GM21390 (cell line): Measurements from ENCODE around the gene CAMK2G.

Source experiments
- ATAC-seq: cut with Tn5 transposase; IDR thresholded peaks from one replicate; pipeline ENCODE4 v1.9.1; 2021; ENCODE audit not compliant: unreplicated experiment

The CAMK2G gene

DNA sequence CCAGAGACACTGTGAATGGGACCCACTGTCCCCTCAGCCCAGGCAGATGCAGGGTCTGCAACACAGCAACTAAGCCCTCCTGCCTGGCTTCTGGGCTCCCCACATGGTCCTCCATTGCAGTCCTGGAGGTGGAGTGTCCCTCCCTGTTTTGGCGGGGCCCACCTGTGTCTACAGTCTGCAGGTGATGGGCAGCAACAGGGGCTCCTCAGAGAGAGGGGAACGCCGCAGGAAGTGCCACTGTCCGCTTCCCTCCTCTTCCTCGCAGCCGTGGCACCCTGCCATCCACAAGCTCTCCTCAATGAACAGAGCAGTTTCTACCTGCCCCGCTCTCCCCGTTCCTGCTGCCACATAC lies 9.3 kb downstream of the CAMK2G start:
- no peak for ATAC-seq

GRCh38 chr10:73864229-73864628 lies 10.1 kb downstream of the CAMK2G start:
- ATAC-seq, result no peak

- no peak for ATAC-seq
Observed at GRCh38 chr10:73863039-73863817, 11.1 kb downstream of the CAMK2G start.

- ATAC-seq, result no peak
Observed at GRCh38 chr10:73862011-73862410, 12.3 kb downstream of the CAMK2G start.

DNA sequence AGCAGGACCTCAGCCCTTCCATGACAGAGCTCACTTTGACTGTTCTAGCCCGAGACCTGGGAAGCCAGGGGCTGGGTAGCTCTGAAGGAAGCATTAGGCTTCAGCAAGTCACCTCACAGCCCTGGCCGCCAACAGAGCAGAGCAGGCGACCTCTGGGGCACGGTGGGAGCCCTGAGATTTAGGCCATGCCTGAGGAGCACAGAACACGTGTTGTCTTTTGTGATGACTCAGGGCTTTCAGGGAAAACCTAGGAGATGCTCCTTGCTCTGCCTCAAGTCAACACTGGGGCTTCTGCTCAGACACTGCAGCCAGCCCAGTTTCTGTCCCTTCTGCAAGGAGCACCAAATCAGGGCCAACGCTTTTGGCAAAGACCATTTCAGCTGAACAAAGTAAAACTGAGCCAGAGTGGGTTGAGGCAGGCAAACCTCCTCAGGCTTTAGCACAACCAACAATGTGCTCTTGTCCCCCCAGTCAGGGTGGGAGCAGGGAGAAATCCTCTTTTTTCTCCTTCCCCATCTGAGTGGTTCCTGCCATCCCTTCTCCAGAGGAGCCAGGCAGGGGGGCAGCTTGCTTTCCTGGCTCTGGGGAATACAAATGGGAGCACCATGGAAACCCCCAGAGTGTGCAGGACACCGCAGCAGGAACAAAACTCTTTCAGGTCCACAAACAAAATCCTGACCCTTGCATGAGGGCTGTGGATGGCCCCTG lies 14.4 kb downstream of the CAMK2G start:
- no peak for ATAC-seq

DNA sequence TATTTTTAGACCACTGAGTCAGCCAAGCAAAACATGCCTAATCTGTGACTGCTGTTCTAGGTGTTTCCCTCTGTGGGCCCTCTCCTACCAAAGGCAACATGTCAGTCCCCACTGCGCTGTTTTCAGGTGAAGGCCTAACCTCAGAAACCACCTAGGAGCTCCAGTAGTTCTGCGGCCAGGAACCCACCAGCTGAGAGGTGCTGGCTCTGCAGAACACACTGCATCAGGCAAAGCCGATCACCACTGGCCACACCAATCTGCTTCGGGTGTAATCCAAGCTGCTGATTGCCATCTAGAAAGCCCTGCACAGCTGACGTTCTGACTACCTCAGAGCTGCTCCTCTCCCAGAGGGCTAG lies 14.9 kb downstream of the CAMK2G start:
- no peak for ATAC-seq

DNA sequence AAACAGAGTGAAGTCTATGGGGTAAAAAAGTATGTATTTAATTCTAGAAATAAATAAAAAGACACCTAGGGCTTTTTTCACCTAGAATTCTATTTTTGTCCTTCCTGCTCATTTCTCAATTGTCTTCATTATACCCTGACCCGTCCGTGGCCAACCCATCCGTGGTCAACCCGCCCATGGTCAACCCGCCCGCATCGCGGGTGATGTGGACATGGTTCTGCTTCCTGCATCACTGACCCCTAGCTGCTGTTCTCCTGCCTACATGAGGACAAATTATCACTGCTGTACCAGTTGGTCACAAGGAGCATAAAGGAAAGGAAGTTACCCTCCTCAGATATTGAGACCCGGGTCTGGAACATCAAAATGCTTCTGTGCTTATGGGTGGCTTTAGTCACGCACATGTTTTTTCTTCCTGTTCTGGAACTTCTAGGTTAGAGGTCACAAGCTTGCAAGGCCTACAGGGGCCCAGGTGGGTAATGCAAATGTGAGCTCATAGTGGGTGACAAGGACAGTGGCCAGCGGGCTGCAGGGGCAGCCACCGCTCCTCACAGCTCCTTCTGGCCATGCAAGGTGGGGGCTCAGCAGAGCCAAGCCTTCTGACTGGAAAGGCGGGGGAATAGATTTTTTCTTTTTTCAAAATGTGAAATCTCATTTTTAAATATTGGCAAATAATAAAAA lies 15.5 kb downstream of the CAMK2G start:
- no peak for ATAC-seq

DNA sequence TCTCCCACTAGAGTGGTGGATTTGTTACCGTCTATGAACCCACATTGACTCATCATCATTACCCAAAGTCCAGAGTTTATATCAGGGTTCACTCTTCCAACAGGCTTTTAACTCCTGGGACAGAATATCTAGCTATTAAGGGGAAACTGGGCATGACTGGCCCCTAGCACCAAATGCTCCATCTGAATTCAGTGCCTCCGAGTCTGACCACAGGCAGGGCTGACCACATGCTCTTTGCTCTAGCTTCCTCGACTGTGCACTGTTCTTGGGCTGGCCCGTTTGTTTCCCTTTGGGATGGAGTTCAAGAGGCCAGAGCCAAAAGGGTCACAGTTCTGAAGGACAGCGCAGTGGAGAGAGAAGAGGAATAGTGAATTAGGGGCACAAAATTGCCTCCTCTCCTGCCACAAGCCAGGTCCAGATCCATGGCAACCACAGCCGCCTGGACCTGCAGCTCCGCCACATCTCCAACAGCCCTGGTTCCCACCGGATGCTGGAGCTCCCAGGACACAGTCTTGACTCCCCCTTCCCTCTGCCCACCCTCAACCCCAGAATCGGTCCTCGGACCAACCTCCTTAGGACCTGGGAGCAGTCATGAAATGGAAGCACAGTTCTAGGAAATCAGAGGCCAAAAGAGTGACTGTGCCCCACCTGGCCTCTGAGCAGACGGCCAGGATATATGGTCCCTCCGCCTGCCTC lies 16.2 kb downstream of the CAMK2G start:
- ATAC-seq, result no peak

DNA sequence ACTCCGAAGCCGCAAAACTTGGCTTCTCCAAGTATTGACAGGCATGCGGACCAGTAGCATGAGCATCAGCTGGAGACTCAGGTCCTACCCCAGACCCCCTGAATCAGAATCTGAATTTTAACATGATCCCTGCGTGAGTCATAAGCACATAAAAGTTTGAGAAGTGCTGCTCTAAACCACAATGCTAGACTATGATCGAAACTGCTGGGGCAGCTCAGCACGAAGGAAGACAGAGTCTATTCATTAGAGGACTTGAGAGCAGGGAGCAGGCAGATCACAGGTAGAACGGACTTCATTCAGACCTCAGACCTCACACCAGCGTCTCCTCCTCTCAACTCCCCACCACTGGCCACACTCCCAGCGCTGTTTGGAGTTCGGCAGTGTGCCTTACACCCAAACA lies 16.9 kb downstream of the CAMK2G start:
- ATAC-seq, result no peak

GRCh38 chr10:73856261-73856660 lies 18.1 kb downstream of the CAMK2G start:
- ATAC-seq, result no peak

DNA sequence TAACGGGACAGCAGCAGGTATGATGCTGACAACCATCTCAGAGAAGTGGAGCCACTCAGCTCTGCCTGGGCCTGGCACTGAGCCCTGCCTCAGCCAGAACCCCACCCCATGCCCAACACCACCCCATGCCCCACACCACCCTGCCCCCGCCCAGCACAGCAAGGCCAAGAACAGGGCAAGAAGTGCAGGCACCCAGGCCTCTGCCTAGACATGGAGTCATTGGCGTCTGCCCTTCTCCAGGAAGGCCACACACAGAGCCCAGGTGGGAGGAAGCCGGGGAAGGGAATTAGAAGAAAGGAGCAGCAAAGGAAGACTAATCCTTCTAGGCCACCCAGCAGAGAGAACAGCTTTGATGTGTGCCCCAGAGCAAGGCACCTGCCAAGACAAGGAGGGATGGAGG lies 18.9 kb downstream of the CAMK2G start:
- no peak for ATAC-seq

DNA sequence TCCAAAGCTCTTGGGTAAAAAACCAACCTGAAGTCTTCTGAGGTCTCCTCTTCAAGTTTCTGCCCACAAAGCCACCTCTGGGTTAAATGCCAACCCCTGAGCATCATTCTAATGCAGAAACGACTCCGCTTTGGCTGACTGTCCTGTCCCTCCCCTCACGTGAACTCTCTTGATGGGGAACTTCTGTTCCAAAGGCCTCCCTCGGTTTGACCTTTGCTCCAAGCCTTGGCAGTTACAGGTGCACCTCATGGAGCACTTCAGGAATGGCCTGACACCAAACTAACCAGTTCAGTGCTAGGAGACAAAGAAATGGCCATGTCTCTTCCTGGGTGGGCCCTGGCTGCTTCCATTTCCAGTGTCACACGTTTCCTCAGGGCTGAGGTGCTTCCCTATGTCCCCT lies 20.0 kb downstream of the CAMK2G start:
- no peak for ATAC-seq

- no peak for ATAC-seq
Observed at GRCh38 chr10:73853196-73853595, 21.2 kb downstream of the CAMK2G start.

GRCh38 chr10:73850863-73851461 lies 23.4 kb downstream of the CAMK2G start:
- no peak for ATAC-seq

DNA sequence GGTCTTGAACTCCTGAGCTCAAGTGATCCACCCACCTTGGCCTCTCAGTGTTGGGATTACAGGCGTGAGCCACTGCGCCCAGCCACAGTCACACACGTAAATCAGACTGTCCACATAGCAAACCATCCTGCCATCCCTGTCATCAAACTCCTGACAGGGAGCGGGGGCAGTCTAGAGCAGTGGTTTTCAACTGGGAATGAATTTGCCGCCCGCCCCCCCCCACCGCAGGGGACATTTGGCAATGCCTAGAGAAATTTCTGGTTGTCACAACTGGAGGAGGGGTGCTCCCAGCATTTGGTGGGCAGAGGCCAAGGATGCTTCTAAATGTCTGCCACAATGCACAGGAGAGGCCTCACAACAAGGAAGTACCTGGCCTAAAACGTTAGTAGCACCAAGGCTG lies 24.1 kb downstream of the CAMK2G start:
- no peak for ATAC-seq

- ATAC-seq, result peak; percentile 93
Observed at GRCh38 chr10:73848821-73849489, 25.4 kb downstream of the CAMK2G start.

DNA sequence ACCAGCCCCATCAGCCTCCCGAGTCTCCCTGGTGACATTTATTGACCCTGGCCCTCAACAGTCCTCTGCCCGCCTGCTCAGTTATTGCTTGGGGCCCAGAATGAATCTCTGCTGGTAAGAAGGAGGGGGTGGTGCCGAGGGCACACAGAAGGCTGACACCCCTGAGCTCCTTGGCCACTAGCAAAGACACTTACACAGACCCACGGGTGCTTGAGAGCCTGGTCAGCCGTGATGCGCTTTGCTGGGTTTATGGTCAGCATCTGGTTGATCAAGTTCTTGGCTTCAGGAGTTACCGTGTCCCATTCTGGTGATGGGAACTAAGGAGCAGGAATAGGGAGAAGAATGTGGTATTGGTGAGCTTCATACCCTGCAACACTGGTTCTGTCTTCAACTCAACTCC lies 27.3 kb downstream of the CAMK2G start:
- ATAC-seq, result no peak

DNA sequence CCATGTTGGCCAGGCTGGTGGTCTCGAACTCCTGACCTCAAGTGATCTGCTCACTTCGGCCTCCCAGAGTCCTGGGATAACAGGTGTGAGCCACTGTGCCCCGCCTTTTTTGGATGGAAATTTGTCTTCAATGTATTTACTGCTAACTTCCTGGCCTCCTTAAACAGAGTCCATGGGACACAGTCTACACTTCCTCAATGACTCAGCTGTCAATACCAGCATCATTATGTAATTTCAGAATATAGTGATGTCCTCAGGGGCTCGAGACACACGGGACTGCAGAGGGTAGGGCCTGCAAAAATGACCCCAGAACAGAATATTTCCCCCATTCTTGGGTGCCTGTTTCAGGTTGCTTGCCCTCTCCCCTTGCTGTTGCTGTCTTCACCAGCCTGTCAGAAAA lies 31.1 kb downstream of the CAMK2G start:
- ATAC-seq, result no peak

GRCh38 chr10:73842349-73842748 lies 32.0 kb downstream of the CAMK2G start:
- no peak for ATAC-seq

- no peak for ATAC-seq
Observed at GRCh38 chr10:73841526-73842285, 32.6 kb downstream of the CAMK2G start.
